Activated CD4-positive, alpha-beta T cell treated with anti-CD3 and anti-CD28 coated beads, Interleukin-2, amount 50 U/mL, for 48 hours (primary cell): ENCODE measurements around the gene CMPK2.
"Not testable (repeated sequence)": the region's sequence is repeated elsewhere in the genome, so short reads cannot be mapped to it uniquely, and the experiment has no call there.

ENCODE experiments used
- DNase-seq, 2 experiments: peaks; one replicate each; pipeline ENCODE4 v3.0.0-alpha.2; 2020

CMPK2 gene, protein sequence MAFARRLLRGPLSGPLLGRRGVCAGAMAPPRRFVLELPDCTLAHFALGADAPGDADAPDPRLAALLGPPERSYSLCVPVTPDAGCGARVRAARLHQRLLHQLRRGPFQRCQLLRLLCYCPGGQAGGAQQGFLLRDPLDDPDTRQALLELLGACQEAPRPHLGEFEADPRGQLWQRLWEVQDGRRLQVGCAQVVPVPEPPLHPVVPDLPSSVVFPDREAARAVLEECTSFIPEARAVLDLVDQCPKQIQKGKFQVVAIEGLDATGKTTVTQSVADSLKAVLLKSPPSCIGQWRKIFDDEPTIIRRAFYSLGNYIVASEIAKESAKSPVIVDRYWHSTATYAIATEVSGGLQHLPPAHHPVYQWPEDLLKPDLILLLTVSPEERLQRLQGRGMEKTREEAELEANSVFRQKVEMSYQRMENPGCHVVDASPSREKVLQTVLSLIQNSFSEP

DNA sequence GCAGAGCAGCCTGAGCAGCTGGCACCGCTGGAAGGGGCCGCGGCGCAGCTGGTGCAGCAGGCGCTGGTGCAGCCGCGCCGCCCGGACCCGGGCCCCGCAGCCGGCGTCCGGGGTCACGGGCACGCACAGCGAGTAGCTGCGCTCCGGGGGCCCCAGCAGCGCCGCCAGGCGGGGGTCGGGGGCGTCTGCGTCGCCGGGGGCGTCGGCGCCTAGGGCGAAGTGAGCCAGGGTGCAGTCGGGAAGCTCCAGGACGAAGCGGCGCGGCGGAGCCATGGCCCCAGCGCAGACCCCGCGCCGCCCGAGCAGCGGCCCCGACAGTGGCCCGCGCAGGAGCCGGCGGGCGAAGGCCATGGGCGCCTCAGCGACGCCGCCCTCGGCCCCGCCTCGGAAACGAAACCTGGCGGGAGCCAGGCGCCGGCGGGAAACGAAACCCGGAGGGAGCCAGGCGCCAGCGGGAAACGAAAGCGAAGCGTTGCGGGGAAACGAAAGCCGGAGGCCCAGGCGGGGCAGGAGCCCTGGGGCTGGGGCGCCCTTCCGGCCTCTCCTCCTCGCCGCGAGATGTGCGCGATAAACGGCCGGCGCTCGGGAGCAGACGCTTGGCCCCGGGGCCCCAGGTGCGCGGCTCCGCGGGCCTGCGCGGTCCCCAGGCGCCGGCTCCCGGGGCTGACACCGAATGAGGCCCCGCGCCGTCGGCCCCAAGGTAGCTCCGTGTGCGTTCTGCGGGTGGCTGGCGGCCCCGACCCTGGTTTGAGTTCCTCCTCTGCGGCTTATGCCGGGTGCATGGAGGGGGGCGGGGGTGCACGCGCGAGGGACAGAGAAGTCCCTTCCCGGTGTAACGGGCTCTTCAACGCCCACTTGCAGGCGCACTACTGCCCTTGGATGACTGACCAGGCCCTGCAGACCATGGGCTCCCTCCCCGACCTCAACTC is at the start of gene CMPK2:
Gene CMPK2 (minus strand): TSS at position 562 of the 929 bp plus-strand sequence. CDS start 211 bp downstream, at position 351.
- peak; percentile 72 to 79 for DNase-seq

DNA sequence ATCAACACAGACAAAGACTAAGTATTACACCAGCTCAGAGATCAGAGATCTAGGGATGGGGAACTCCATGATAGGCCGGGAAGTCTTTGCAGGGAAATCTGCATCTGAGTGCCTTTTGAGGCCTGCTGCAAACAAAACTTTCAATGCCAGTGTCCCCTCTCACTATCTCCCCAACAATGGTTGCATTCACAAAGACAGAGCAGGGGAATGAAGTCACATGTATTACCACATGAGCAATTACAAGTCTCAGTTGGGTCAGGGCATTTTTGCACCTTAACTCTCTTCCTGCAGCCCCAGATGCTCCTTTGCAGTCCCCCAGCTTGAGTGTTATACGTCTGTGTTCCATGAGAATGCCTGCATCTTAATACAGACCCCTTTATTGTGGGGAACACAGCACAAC is 49.7 kb upstream of the CMPK2 start:
- DNase-seq, result no peak

DNA sequence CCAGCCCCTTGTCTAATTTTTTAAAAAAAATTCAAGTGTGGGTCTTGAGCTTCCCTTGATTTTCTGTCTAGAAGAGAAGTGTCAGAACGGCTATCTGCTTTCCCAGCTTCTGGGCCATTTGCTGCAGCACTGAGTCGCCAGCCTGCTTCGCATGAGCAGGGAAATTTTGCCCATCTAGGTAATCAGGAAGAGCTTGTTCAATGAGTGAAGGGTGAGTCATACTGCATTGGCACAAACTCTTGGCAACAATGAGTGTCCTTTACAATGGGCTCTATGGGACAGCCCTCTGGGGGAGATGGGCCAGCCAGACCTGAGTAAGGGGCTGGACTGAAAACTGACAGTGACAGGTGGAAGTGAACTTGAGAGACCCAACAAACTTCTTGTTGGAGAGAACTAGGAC is 49.1 kb upstream of the CMPK2 start:
- peak; percentile 22 to 38 for DNase-seq

DNA sequence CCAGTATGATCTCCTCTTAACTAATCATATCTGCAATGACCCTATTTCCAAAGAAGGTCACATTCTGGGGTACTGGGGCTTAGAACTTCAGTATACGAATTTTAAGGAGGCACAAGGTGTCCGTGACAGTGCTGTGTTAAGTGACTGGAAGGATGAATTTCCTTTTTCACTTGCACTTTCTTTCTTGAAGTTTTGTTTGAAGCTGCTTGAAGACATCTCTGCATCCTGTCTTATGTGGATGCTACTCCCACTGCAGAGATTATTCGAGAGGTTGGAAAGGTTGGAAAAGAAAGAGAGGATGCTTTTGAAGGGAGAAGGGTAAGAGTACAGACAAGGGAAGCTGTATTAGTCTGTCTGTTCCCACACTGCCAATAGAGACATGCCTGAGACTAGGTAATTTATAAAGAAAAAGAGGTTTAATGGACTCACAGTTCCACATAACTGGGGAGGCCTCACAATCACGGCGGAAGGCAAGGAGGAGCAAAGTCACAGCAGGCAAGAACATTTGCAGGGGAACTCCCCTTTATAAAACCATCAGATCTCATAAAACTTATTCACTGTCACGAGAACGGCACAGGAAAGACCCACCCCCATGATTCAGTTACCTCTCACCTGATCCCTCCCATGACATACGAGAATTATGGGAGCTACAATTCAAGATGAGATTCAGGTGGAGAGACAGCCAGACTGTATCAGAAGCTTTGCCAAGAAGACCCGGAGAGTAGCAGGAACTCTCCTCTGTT is 47.9 kb upstream of the CMPK2 start:
- peak; percentile 54 to 64 for DNase-seq

DNA sequence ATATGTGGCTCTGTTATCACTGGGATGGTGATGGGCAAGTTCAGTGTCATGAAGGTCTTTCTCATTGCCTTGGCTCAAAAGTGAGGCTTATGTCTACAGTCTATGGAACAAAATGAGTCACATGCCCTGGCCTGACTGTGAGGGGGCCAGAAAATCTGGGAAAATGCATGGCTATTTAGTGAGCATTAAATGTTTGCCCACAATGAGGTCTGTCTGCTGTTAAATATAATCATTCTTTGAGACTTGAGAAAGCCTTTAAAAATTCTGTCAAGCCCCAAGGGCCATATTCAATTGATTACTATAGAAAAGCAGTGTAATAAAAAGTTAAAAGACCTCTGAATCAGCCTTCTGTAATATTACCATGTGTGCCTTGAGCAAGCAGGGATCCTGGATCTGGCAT is 46.0 kb upstream of the CMPK2 start:
- DNase-seq, result no peak

DNA sequence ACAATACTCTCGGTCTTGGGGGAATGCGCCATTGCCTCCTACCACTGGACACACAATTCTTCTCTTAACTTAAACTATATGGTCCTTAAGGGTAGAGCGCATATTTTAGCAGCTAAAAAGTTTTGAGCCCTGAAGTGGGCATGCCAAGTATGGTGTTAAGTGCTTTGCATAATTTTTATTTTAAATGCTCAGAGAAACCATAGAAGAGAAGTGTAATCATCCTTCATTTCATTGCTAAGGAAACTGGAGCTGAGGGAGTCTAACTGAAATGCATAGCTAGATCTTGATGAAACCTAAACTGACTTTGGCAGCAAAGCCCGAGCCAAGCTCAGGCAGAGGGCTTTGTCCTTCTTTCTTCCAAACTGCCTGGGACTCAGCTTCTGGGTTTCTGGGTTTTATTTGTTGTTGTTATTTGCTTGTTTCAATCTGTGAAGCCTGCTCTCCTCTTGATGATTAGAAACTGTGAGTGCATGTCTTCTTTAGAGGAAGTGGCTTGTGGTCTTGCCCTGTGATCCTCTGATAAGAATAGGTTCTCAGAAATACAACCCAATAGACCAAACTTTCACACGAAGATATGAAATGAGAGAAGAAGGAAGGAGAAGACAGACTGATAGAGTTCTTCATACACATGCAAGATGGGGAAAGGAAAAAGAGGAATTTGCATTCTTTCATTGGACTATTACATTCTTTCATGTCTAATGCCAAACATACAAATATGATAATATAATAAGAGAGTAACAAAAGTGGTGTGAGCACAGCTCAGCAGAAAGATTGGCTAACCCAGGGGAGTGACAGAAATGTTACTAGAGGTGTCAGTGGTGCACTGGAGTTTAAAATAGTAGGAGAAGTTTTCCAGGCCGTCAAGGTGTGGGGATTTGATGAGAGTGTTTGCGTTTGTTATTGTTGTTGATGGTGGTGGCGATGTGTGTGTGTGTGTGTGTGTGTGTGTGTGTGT is 44.0 kb upstream of the CMPK2 start:
- DNase-seq, result no peak

DNA sequence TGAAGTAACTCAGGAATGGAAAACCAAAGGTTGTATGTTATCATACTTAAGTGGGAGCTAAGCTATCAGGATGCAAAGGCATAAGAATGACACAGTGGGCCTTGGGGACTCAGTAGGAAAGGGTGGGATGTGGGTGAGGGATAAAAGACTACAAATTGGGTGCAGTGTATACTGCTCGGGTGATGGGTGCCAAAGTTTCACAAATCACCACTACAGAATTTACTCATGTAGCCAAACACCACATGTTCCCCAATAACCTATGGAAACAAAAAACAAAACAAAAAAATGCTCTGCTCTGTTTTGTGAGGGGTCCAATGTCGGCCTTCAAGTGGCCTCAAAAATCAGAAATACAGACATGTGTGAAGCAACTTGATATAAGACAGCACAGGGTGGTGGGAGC is 42.6 kb upstream of the CMPK2 start:
- no peak for DNase-seq

- DNase-seq, result no peak
Observed at GRCh38 chr2:6906165-6906741, 40.5 kb upstream of the CMPK2 start.

GRCh38 chr2:6905668-6906067 is 40.0 kb upstream of the CMPK2 start:
- no peak for DNase-seq

DNA sequence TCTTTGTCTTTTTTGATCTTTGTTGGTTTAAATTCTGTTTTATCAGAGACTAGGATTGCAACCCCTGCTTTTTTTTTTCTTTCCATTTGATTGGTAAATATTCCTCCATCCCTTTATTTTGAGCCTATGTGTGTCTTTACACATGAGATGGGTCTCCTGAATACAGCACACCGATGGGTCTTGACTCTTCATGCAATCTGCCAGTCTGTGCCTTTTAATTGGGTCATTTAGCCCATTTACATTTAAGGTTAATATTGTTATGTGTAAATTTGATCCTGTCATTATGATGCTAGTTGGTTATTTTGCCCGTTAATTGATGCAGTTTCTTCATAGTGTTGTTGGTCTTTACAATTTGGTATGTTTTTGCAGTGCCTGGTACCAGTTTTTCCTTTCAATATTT is 36.9 kb upstream of the CMPK2 start:
- not testable (repeated sequence) for DNase-seq

GRCh38 chr2:6896930-6897759 is 31.4 kb upstream of the CMPK2 start:
- DNase-seq, result no peak

GRCh38 chr2:6893876-6894482 is 28.3 kb upstream of the CMPK2 start:
- DNase-seq, result no peak

- DNase-seq, result no peak
Observed at GRCh38 chr2:6888724-6889123, 23.0 kb upstream of the CMPK2 start.

DNA sequence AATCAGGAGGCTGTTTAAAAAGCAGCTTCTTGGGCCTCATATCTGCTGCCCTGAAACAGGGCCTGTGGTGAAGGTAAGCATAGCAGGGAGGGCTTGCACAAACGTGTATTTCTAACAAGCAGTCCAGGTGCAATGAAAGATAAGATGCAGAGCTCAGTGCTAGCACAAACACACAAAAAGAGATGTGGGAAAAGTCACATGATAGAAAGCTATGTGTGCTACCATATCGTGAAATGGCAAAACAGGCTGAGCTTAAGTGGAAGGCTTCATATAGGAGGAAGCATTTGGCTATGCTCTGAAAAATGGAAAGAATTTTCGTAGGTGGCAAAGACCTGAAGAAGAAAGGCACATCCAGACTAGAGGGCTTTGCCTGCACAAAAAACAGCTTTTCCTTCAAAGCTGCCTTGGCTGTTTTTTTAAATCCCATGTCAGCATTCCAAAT is 22.1 kb upstream of the CMPK2 start:
- no peak for DNase-seq

DNA sequence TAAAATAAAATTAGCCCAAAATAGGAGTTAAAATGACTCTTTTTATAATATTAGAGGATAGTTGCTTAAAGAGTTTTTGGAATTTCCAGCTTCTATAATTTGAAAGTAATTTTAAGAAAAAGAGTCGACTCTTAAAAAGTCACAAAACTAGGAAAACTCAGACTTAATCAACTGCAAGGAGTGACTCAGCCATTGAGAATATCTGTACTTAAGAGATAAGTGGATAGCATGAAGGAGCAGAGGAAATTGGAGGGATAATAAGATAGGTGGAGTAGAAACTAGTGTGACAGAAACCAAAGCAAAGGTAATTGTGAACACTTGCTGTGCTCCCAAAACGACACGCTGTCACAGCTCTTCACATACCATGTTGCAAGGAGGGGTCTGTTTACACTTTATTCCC is 20.3 kb upstream of the CMPK2 start:
- no peak for DNase-seq

DNA sequence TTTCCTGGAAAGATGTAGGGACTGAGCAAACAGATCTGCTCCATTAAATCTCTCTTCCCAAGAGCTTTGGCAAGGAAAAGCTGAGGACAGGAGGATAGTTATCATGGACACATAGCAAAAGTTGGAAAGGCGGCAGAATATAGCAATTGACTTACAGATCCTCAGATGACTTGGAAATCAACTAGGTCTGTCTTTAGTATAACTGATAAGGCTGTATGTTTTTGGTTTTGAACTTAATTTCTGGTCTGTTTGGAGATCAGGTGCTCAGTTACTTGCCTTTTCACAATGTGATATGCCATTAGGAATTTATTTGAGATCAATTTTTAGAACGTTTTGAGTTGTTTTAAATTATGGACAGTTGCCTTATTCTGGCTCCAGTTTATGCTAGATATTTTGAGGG is 19.8 kb upstream of the CMPK2 start:
- DNase-seq, result no peak

GRCh38 chr2:6883448-6884122 is 17.9 kb upstream of the CMPK2 start:
- no peak for DNase-seq

- no peak for DNase-seq
Observed at GRCh38 chr2:6881516-6881915, 15.8 kb upstream of the CMPK2 start.

DNA sequence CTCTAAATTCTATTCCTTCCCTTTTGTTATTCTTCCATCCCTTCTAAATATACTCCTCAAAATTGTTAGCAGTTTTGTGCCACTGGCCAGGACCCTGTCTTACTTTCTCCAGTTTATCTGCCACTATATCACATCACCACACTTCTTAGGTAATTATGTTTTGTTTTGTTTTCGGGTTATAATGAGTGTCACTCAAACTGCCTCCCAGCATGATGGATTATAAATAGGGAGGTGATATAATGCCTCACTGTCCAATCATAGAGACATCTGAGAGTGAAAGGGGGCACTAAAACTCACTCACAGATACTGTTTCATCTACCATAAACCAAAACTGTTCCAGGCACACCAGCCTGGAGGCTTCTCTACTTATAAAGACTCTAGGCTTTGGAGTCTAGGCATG is 15.3 kb upstream of the CMPK2 start:
- DNase-seq, result no peak
